HEK293T (cell line): ENCODE results near the gene SUCLG2.

Experiments used
- CTCF ChIA-PET: fragments of 350-600 bp; formaldehyde crosslinking; extraction: SDS; loops from one replicate; lab custom pipeline; 2021; ENCODE audit warnings: antibody characterized with exemption, inconsistent platforms; lab: Yijun Ruan, JAX
- POLR2A ChIA-PET: fragments of 350-600 bp; formaldehyde crosslinking; extraction: SDS; loops from one replicate; lab custom pipeline; 2020; ENCODE audit warnings: antibody characterized with exemption, inconsistent platforms; lab: Yijun Ruan, JAX
- DNase-seq: peaks from one replicate; pipeline ENCODE4 v3.0.0; 2012; ENCODE audit warnings: mixed read lengths; ENCODE audit errors: extremely low spot score
- ARNT ChIP-seq: fragments of 450-650 bp; IDR thresholded peaks from 2 replicates; pipeline ENCODE4 v1.6.1; 2017; ENCODE audit warnings: mild to moderate bottlenecking
- BHLHE40 ChIP-seq: fragments of 450-650 bp; IDR thresholded peaks from 2 replicates; pipeline ENCODE4 v1.6.1; 2016; ENCODE audit warnings: mild to moderate bottlenecking, moderate library complexity, borderline replicate concordance
- CTBP1 ChIP-seq: fragments of 450-650 bp; IDR thresholded peaks from 2 replicates; pipeline ENCODE4 v1.6.1; 2016; ENCODE audit warnings: borderline replicate concordance
- ELF4 ChIP-seq: fragments of 450-650 bp; IDR thresholded peaks from 2 replicates; pipeline ENCODE4 v1.6.1; 2017; ENCODE audit warnings: antibody characterized with exemption
- FOXA1 ChIP-seq: fragments of 450-650 bp; IDR thresholded peaks from 2 replicates; pipeline ENCODE4 v1.6.1; 2016; ENCODE audit warnings: mild to moderate bottlenecking
- FOXK2 ChIP-seq: fragments of 450-650 bp; IDR thresholded peaks from 2 replicates; pipeline ENCODE4 v1.6.1; 2016; ENCODE audit warnings: mild to moderate bottlenecking
- FOXM1 ChIP-seq: fragments of 450-650 bp; IDR thresholded peaks from 2 replicates; pipeline ENCODE4 v1.6.1; 2017; ENCODE audit warnings: mild to moderate bottlenecking, borderline replicate concordance
- HDGF ChIP-seq: fragments of 450-650 bp; IDR thresholded peaks from 2 replicates; pipeline ENCODE4 v1.6.1; 2017; ENCODE audit warnings: antibody characterized with exemption, borderline replicate concordance
- L3MBTL2 ChIP-seq: fragments of 450-650 bp; conservative IDR thresholded peaks from 2 replicates; pipeline ENCODE4 v1.6.1; 2016; ENCODE audit warnings: mild to moderate bottlenecking
- LEF1 ChIP-seq: fragments of 450-650 bp; IDR thresholded peaks from 2 replicates; pipeline ENCODE4 v1.6.1; 2017; ENCODE audit warnings: mild to moderate bottlenecking, borderline replicate concordance
- NFRKB ChIP-seq: fragments of 450-650 bp; IDR thresholded peaks from 2 replicates; pipeline ENCODE4 v1.6.1; 2016; ENCODE audit warnings: mild to moderate bottlenecking, moderate library complexity
- PKNOX1 ChIP-seq: fragments of 450-650 bp; IDR thresholded peaks from 2 replicates; pipeline ENCODE4 v1.6.1; 2016
- SP1 ChIP-seq: fragments of 450-650 bp; IDR thresholded peaks from 2 replicates; pipeline ENCODE4 v1.6.1; 2017
- SUZ12 ChIP-seq: fragments of 450-650 bp; IDR thresholded peaks from 2 replicates; pipeline ENCODE4 v1.6.1; 2016; ENCODE audit warnings: mild to moderate bottlenecking
- TARDBP ChIP-seq: fragments of 450-650 bp; IDR thresholded peaks from 2 replicates; pipeline ENCODE4 v1.6.1; 2016
- ZNF384 ChIP-seq: fragments of 450-650 bp; IDR thresholded peaks from 2 replicates; pipeline ENCODE4 v1.6.1; 2016

SUCLG2 gene

GRCh38 chr3:67655364-67656121 is 1.1 kb upstream of the SUCLG2 start:
- ChIA-PET POLR2A (interaction anchor here (1.5 kb wide), 1 partner anchor 20 kb away, joined by 3 read pairs; no protein-coding TSS in a partner anchor), CTCF (no interaction called here)
- TF ChIP-seq FOXA1 (no peak), ZNF384 (no peak), ARNT (no peak), ELF4 (no peak), SP1 (no peak), NFRKB (no peak), L3MBTL2 (no peak), HDGF (no peak), TARDBP (no peak), CTBP1 (no peak), BHLHE40 (no peak), FOXM1 (no peak), PKNOX1 (no peak), SUZ12 (no peak), FOXK2 (no peak), LEF1 (no peak)
- DNase-seq: no peak

GRCh38 chr3:67654844-67655177 is 399 bp upstream of the SUCLG2 start:
- POLR2A ChIA-PET: interaction anchor here (1.5 kb wide), 1 partner anchor 19 kb away, joined by 3 read pairs; no protein-coding TSS in a partner anchor

GRCh38 chr3:67653425-67654098 is 850 bp downstream of the SUCLG2 start:
- DNase-seq: peak; percentile 22
- ChIA-PET CTCF (no interaction called here), POLR2A (no interaction called here)
- no peak for TF ChIP-seq TARDBP
- peak; percentile 82; the same call in 1 of the 2 replicates for TF ChIP-seq L3MBTL2

More at GRCh38 chr3:67654844-67655177, 399 bp upstream of the SUCLG2 start:
- CTCF ChIA-PET: no interaction called here
- TF ChIP-seq BHLHE40 (no peak), PKNOX1 (no peak), FOXK2 (no peak), FOXA1 (no peak), ARNT (no peak), SUZ12 (no peak), HDGF (0 out of 2 replicates have a peak, but pooled peaks have one; percentile 31), FOXM1 (no peak), L3MBTL2 (peak; percentile 34; the same call in 1 of the 2 replicates), SP1 (no peak), LEF1 (no peak)
- no peak for DNase-seq

GRCh38 chr3:67650084-67650483 is 4.3 kb downstream of the SUCLG2 start:
- ChIA-PET CTCF (interaction anchor here (0.9 kb wide), 1 partner anchor 12 kb away, joined by 3 read pairs; no protein-coding TSS in a partner anchor), POLR2A (no interaction called here)
- no peak for TF ChIP-seq BHLHE40
- no peak for TF ChIP-seq ARNT
- no peak for TF ChIP-seq FOXA1
- no peak for TF ChIP-seq PKNOX1
- TF ChIP-seq LEF1: no peak
- TF ChIP-seq ELF4: no peak
- no peak for TF ChIP-seq SUZ12
- TF ChIP-seq NFRKB: no peak
- TF ChIP-seq L3MBTL2: no peak
- no peak for TF ChIP-seq FOXK2
- no peak for TF ChIP-seq HDGF
- no peak for DNase-seq

GRCh38 chr3:67649681-67650080 is 4.7 kb downstream of the SUCLG2 start:
- DNase-seq: no peak
- POLR2A ChIA-PET: no interaction called here
- TF ChIP-seq BHLHE40: no peak
- TF ChIP-seq PKNOX1: no peak
- no peak for TF ChIP-seq HDGF
- TF ChIP-seq FOXM1: no peak
- TF ChIP-seq LEF1: no peak
- TF ChIP-seq SUZ12: no peak
- no peak for TF ChIP-seq SP1
- TF ChIP-seq CTBP1: no peak
- TF ChIP-seq ELF4: no peak
- no peak for TF ChIP-seq L3MBTL2
- no peak for TF ChIP-seq TARDBP
- TF ChIP-seq FOXK2: no peak
- TF ChIP-seq NFRKB: no peak
- no peak for TF ChIP-seq FOXA1
- TF ChIP-seq ZNF384: no peak
- TF ChIP-seq ARNT: no peak
- CTCF ChIA-PET: interaction anchor here (0.9 kb wide), 1 partner anchor 12 kb away, joined by 3 read pairs; no protein-coding TSS in a partner anchor
